Motor neuron (in vitro differentiated cells): Measurements from ENCODE around the gene GRIK3. TPM values are rescaled to one million over a fixed set of nuclear protein-coding genes. Genes with fewer than 3 reads are reported as not detected.

Experiments used
- ATAC-seq, 8 experiments: fragments of 200-7000 bp; cut with Tn5 transposase; replicated peaks in 6 of 8; 2 replicates each; pipeline ENCODE4 v1.8.0; 2021; ENCODE audit warnings: mild to moderate bottlenecking in 8 of 8, moderate library complexity in 8 of 8
- H3K27ac ChIP-seq, 2 donors: fragments of 250-450 bp; sonication (Bioruptor Pico); 2 replicates each; pipeline ENCODE4 v1.9.0; 2021; ENCODE audit warnings: antibody characterized with exemption in 2 of 2, mild to moderate bottlenecking in 2 of 2, moderate library complexity in 1 of 2
- H3K4me1 ChIP-seq, 2 donors: fragments of 250-450 bp; sonication (Bioruptor Pico); replicated peaks in 1 of 2; 2 replicates each; pipeline ENCODE4 v1.6.1; 2021; ENCODE audit warnings: antibody characterized with exemption in 2 of 2, mild to moderate bottlenecking in 2 of 2, moderate library complexity in 1 of 2
- H3K4me3 ChIP-seq, 5 donors: fragments of 250-450 bp; sonication (Bioruptor Pico); 2 replicates each; pipeline ENCODE4 v1.9.0; 2021; ENCODE audit warnings: antibody characterized with exemption in 5 of 5, mild to moderate bottlenecking in 5 of 5, moderate library complexity in 4 of 5
- WGBS, 10 experiments: fragments of 450-650 bp; shearing (Covaris generic); methylation state at CpG; one replicate each; pipeline ENCODE4 v1.0.0; 2022; 5-methylcytosine and 5-hydroxymethylcytosine counted together
- in situ Hi-C, 9 experiments: fragments of 400-800 bp; cut with MboI; loops; one replicate each; pipeline ENCODE4 v1.15.0; 2021; ENCODE audit warnings: low sequenced_read_pairs in 9 of 9, low pct_unique_long_range_greater_than_20kb in 2 of 9; ENCODE audit not compliant: unreplicated experiment in 9 of 9
- total RNA-seq, 8 experiments: library from RNA; unstranded; fragments of 300-600 nt; gene quantifications; 2 replicates each; pipeline versions ENCODE4 v1.2.3 to v1.2.4, GENCODE V29; 2022

The GRIK3 gene
- total RNA-seq, 8 experiments from 2014 or later, result 0.73 to 21.1 (median 11.9) TPM

DNA sequence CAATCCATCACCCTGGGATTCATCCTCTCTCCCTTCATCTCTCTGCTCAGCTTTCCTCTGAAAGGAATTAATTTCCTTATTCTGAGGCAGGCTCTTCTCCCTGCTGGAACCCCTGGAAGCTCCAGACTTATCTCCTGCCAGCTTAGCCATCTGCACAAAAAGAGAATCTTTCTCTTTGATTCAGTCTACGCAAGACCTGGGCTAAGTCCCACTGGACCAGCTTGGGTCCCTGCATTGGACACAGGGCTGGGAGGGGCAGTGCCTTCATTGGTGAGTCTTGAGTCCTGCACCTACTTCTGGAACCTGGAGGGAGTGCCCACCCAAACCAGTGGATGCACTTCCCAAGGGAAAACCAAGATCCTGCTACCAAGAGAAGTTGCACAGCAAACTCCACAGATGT lies 279.9 kb downstream of the GRIK3 start:
- WGBS, 10 experiments, result 90 to 100% (median 100%) methylated on average over 1 of the region's 1 CpG; no CpG with 5 or more reads in 7 of the 10 experiments
- H3K4me3 ChIP-seq, result no peak overlapping the region
- in situ Hi-C loops, result no loop called here
- no peak overlapping the region for H3K27ac ChIP-seq
- no peak for ATAC-seq
- H3K4me1 ChIP-seq, result peaks cover 5 to 8% of the 10 kb centered on the region in 2 donors

DNA sequence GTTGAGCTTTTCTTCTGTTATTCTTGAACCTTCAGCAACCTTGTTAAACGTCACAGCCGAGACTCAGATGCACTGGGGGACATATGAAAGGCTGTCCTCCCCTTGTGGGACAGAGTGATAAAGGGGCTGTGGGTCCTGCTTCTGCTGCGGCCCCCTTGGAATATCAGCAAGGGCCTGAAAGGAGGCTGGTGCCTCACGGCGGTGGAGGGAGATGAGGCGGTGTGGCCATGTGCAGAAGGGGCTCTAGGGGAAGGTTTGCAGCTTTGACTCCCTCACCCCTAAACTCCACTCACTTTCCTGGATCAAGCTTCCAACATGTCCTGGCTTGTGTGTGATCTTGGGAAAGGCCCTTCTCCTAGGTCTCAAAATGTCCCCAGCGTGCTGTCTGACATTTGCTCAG lies 280.9 kb downstream of the GRIK3 start:
- peak in 1 of 8 experiments; percentile 16 for ATAC-seq
- Histone ChIP-seq H3K4me1 (peaks cover 5 to 8% of the 10 kb centered on the region in 2 donors), H3K27ac (no peak overlapping the region), H3K4me3 (no peak overlapping the region)
- in situ Hi-C loops, result no loop called here
- WGBS, 10 experiments, result 50 to 100% (median 82%) methylated on average over 1 to 7 of the region's 7 CpGs; no CpG with 5 or more reads in 4 of the 10 experiments

DNA sequence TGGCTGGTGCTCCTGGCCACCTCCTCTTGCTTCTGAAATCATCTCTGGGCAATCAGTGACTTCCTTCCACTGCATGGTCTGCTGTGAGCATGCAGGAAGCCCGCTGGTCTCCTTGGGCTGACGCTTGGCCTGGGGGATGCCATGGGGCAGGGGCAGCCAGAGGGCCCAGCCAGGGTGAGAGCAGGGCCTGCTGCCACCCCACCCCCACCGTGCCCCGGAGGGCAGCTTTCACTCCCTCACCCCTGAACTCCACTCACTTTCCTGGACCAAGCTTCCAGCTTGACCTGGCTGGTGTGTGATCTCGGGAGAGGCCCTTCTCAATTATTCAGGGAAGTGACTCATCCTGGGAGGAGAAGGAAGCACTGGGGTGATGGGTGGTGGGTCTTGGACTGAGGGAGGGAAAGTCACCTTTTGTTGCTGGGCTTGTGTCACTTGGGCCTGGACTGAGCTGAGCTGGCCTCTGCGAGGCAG lies 281.4 kb downstream of the GRIK3 start:
- in situ Hi-C loops, result no loop called here
- Histone ChIP-seq H3K4me1 (peaks cover 5 to 8% of the 10 kb centered on the region in 2 donors), H3K27ac (no peak overlapping the region), H3K4me3 (no peak overlapping the region)
- peak; percentile 57 to 98 (median 88) for ATAC-seq
- WGBS, 10 experiments, result 54 to 70% (median 59%) methylated on average over 1 to 5 of the region's 6 CpGs; no CpG with 5 or more reads in 6 of the 10 experiments

DNA sequence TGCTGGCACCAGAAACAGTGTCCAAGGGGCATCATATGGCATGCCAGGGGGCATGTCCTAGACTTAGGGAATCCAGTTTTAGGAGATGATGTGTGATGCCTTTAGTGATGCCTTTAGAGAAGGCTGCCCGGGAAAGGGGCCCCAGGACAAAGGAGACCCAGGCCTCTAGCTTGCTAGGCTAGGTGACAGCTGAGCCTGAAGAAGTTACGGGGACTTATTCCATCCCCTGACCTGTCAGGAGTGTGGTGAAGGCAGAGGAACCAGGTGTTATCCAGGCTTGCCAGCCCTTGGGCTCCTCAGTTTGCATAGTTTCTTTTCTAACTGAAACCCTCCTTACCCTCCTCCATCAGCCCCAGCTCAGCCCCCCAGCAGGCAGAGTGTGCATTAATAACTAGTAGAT lies 281.9 kb downstream of the GRIK3 start:
- ATAC-seq, result no peak
- 33 to 100% (median 86%) methylated on average over 1 to 2 of the region's 2 CpGs; no CpG with 5 or more reads in 5 of the 10 experiments for WGBS, 10 experiments
- H3K27ac ChIP-seq, result no peak overlapping the region
- peaks cover 5 to 8% of the 10 kb centered on the region in 2 donors for H3K4me1 ChIP-seq
- H3K4me3 ChIP-seq, result no peak overlapping the region
- in situ Hi-C loops, result no loop called here

DNA sequence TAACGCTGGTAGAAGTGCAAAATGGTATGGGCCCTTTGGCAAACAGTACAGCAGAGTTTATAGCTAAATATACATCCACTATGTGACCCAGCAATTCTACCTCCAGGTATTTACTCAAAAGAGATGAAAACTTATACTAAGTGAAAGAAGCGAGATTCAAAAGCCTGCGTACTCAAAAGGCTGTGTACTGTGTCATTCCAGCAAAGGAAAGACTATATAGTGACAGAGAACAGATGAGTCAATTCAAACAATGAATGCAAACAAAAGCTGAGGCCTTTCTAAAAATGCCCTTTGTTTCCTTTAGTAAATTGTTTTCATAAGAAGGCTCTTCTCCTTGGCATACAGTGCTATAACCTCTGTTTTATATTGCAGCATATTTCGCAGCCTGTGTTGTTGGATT lies 282.8 kb downstream of the GRIK3 start:
- peak in 2 of 8 experiments; percentile 10 to 45 for ATAC-seq
- Histone ChIP-seq H3K4me1 (peaks cover 5 to 8% of the 10 kb centered on the region in 2 donors), H3K4me3 (no peak overlapping the region), H3K27ac (no peak overlapping the region)
- WGBS, 10 experiments, result 62 to 100% (median 91%) methylated on average over 2 to 4 of the region's 4 CpGs
- in situ Hi-C loops, result no loop called here

DNA sequence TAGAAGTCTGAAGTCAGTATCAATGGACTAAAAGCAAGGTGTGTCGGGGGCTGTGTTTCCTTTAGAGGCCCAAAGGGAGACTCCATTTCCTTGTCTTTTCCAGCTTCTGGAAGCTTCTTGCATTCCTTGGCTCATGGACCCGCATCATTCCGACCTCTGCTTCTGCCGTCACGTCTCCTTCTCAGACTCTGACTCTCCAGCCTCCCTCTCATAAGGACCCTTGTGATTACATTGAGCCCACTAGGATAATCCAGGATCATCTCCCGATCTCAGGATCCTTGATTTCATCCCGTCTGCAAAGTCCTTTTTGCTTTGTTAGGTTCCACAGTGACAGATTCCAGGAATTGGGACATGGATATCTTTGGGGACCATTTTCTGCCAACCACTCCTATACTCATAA lies 285.8 kb downstream of the GRIK3 start:
- ATAC-seq, result no peak
- 10 to 100% (median 94%) methylated on average over 1 to 7 of the region's 7 CpGs; no CpG with 5 or more reads in 2 of the 10 experiments for WGBS, 10 experiments
- in situ Hi-C loops, result no loop called here

More for the DNA sequence above, 285.8 kb downstream of the GRIK3 start:
- H3K4me1 ChIP-seq, result peaks cover 4 to 8% of the 10 kb centered on the region in 2 donors
- no peak overlapping the region for H3K27ac ChIP-seq
- H3K4me3 ChIP-seq, result no peak overlapping the region
